NCI-H2227 (cell line): ENCODE results near the gene ARHGEF16.

Experiments
- DNase-seq: peaks from one replicate; lab custom pipeline; 2025; ENCODE audit not compliant: unreplicated experiment; lab: John Stamatoyannopoulos, UW

ARHGEF16 gene

DNA sequence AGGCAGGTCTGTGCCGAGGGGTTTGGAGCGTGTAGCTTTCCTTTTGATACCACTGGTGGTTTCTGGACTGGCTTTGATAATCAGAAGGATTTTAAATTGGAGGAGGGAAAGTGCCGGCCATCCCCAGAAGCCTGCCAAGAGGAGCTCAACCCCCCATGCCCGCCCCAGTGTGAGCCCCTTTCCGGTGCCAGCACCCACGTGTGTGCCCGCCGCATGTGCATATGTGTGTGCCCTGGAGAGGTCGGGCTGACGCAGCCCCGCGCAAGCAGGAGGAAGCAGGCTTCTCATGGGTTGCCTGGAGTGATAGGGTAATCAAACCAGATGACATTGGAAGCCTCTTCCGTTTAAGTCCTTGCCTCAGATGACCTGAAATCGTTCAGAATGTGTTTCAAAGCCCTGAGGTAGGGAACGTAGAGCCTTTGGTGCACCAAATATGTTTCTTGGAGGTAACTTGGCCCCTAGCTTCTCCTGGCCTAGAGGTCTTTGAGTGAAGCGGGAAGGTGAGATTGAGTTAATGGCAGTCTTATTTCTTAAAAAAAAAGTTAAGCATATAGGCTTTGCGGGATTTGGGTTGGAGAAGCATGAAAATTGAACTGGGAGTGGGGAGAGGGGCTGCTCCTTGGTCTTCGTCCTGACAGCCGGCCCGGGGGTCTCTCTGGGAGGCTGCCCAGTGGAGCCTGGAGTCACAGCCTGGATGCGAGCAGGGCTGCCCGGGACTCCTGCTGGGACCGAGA lies 34.1 kb upstream of the ARHGEF16 start:
- DNase-seq, result no peak

GRCh38 chr1:3422638-3423037 lies 31.8 kb upstream of the ARHGEF16 start:
- no peak for DNase-seq

GRCh38 chr1:3423245-3423829 lies 31.1 kb upstream of the ARHGEF16 start:
- no peak for DNase-seq

DNA sequence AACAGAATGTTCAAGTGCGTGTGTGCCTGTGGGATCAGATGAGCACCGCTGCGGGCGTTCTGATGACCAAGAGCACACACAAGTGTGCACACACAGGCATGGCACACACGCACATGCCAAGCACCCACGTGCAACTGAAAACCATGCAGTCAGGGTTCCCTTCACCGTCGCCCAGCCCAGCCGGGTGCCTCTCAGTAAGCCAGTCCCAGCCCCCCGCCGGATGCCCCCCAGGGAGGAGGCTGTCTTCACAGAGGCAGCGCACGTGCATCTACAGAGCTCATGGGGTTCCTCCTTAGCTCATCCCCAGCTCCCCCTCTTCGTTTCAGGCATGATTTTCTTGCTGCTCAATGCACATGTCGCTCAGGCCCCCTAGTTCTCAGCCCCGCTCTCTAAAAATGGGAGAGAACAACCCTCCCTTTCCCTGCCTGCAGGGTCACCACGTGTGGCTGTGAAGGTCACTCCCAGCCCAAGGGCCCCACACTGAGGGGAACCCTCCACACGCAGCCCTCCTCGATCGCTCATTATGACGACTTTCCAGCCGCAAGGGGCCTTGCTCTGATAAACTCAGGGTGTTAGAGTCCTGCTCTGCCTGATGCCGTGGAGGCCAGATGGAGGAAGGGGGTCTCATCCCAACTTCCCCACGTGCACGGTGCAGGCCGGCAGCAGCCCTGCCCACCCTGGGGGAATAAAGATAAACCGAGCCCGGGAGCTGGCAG lies 30.4 kb upstream of the ARHGEF16 start:
- DNase-seq, result no peak

- no peak for DNase-seq
These were observed 28.8 kb upstream of the ARHGEF16 start for GRCh38 chr1:3425486-3426215.

- DNase-seq, result no peak
These were observed 27.4 kb upstream of the ARHGEF16 start for GRCh38 chr1:3426956-3427535.

DNA sequence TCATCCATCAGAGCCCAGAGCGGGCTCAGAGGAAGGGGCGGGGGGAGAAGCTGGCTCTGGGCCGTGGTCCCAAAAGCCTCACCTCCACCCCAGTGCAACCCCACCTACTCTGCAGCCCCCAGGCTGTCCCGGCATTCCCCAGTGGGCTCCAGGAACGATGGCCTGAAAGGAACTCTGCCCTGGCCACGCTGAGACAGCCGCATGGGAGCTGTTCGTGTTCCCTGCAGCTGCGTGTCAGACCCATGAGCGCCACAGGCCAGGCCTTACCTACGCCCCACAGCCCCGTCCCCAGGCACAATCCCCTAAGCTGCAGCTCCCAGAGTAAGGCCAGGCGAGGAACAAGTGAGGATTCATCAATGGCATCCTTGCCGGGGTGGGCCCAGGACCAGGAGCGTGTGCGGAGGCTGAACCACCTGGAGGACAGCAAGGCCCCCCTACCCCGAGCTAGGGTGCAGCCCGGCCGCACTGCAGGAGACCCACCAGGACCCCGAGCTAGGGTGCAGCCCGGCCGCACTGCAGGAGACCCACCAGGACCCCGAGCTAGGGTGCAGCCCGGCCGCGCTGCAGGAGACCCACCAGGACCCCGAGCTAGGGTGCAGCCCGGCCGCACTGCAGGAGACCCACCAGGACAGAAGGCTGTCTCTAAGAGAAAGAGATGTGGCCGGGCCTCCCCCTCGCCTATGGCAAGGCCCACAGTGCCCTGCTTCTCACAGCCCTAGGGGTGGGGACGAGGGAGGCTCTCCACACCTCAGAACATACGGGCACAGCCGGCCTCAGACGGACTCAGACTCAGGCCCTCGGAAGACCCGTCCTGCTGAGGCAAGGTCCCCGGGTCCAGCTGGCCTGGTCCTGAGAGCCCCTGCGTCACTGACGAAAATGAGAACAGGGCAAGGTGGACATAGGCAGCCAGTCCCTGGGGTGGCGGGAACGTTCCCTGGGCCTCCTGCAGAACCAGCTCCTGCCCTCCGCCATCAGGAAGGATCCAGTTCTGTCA lies 26.5 kb upstream of the ARHGEF16 start:
- DNase-seq, result no peak

- DNase-seq, result no peak
These were observed 25.6 kb upstream of the ARHGEF16 start for GRCh38 chr1:3428899-3429298.

GRCh38 chr1:3429320-3429719 lies 25.1 kb upstream of the ARHGEF16 start:
- no peak for DNase-seq

DNA sequence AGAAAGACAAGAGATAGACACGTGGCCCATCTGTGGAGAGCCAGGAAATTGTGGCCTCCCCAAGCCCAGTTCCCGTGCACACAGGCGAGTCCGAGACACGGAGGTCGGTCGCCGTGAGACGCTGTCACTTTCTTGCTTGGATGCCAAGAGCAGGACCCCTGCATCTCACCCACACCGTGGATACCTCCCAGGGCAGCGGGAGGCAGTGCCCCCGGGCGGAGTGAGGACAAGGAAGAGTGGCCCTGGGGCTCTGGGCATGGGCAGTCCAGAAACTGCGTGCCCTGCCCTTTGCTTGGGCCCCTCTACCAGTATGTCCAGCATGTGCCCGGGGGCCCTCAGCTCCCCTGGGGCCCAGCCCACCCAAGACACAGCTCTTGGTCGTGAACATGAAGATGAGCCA lies 24.7 kb upstream of the ARHGEF16 start:
- DNase-seq, result no peak

DNA sequence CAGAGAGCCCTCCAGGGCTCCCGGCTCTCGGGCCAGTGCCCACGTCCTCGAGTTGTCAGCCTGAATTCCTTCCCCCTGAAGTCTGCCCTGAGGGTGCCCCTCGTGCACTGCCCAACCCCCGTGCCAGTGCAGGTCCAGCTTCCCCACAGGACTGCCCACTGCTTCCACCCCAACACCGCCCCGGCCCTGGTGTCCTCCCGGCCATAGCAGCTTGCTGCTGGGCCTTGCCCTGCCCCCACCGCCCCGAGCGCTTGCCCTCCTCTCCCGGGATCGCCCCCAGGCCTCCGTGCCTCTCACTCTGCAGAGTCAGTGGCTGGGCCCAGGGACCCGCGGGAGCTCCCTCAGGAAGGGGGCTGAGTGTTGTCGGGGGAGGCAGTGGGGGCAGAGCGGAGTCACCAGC lies 24.1 kb upstream of the ARHGEF16 start:
- DNase-seq, result no peak

GRCh38 chr1:3430820-3431219 lies 23.6 kb upstream of the ARHGEF16 start:
- DNase-seq, result no peak

DNA sequence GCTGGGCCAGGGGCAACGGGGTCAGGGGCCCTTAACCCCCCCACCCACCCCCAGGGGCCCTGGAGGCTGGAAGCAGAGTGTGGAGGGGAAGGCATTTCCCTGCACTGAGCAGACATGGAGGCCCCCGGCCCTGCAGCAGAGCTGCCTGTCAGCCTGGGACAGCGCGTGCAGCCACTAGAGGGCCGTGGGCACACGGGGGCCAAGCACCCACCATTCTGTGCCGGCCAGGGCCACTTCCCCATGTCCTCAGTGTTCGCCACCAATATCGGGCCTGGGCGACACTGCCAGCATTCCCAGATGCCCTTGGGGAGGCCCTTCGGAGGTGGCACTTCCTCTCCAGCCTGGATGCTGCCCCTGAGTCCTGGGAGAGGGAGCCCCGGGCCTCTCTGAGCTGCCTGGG lies 23.2 kb upstream of the ARHGEF16 start:
- no peak for DNase-seq

DNA sequence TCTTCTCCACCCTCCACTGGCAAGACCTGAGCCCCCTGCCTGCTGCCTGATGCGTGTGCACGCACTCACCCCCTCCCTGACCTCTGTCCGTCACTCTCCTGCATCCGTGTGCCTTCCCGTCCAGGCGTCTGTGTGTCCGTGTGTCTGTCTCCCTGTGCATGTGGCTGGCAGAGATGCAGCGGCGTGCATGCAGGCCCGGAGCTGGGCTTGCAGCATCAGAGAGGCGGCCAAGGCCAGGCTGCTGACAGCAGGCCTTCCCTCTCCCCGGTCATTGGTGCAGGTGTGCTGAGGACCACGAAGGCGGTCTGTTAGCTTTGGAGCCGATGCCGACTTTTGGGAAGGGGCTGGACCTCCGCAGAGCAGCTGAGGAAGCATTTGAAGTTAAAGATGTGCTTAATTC lies 22.8 kb upstream of the ARHGEF16 start:
- DNase-seq, result no peak

DNA sequence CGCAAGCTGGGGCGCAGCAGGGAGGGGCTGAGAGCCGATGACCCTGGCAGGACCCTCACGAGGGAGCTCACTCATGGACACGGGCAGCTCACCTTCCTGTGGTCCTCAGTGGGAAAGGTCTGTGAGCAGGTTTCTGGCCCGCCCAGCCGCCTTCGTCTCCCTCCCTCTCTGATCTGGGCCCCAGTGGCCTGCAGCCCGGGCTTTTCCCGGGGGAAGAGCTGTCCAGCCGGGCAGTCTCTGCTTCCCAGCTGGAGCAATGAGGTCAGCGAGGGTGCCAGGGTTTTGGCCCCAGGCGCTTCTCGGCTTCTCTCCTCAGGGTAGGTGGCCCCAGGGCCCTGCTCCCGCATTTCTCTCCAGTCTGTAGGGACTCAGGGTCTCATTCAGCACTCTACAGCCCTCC lies 22.2 kb upstream of the ARHGEF16 start:
- no peak for DNase-seq

DNA sequence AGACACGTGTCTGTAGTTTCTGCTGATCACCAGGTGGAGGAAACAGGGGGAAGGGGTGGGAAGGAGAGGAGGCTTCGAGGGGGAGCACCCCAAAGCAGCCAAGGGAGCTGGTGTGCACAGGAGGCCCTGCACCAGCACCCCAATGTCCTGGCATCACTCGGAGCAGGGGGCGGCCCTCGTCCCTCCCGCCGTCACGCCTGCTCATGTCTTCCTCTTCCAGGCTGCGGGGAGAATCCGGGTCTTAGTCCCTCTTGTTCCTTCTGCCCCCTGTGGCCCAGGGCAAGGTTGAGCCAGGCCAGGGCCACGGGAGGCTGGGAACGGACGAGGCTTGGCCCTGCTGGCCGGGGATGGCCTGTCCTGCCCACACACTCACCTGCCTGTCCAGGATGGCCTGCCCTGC lies 21.4 kb upstream of the ARHGEF16 start:
- DNase-seq, result no peak

DNA sequence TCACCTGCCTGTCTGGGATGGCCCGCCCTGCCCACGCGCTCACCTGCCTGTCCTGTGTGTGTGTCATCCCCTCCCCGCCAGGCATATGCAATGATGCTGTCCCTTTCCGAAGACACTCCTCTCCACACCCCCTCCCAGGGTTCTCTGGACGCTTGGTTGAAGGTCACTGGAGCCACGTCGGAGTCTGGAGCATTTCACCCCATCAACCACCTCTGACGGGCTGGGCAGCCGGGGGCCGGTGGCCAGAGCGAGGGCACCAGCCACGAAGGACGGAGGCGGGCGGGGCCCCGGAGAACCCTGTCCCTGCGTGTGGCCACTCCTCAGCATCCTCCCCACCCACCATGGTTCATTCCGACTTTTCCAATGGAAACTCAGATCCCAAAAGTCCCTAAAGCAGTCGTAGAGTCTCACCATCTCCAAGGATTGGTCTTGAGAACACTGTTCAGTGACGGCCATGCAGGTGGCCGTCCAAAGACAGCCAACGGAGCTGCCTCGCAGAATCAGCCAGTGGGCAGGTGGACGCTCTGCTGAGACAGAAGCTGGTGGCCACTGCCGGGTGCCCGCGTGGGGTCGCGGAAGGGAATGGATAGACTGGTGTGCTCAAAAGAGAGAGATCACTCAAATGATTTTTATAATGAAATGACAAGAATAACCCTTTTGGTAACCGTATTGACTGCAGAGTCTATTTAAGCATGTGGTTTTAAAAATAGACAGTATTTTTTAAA lies 20.7 kb upstream of the ARHGEF16 start:
- DNase-seq, result no peak

GRCh38 chr1:3434406-3435110 lies 19.9 kb upstream of the ARHGEF16 start:
- DNase-seq, result no peak

DNA sequence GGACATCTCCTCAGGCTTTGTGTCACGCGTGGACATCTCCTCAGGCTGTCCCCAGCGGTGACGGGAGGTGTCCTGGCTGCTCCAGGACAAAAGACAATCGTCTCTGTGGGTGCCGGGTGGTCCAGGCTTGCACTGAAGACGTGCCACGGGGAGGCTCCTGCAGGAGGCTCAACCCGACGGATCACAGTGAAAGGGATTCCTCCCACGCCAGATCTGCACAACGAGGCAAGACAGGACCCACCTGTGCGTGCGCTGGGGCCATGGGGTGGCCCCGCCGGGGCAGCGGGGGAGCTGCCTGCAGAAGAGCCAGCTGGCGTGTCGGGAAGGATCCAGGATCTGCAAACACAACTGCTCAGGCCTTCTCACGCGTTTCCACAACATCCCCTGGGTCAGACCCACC lies 18.8 kb upstream of the ARHGEF16 start:
- DNase-seq, result no peak
